Karpas-422 (cell line): ENCODE data around the gene GLRA1. TPM values are rescaled to one million over a fixed set of nuclear protein-coding genes. Genes with fewer than 3 reads are reported as not detected.

ENCODE experiments used
- DNase-seq: peaks from one replicate; pipeline ENCODE4 v3.0.0-alpha.2; 2015
- H2AFZ ChIP-seq: fragments of 200-600 bp; sonication (generic); 2 replicates; pipeline ENCODE4 v1.6.1; 2014; ENCODE audit warnings: antibody characterized with exemption, low read length, mixed read lengths
- H3K27ac ChIP-seq: fragments of 200-600 bp; sonication (generic); 2 replicates; pipeline ENCODE4 v1.5.1; 2014; ENCODE audit warnings: mild to moderate bottlenecking, low read length, moderate library complexity
- H3K27me3 ChIP-seq: fragments of 200-600 bp; sonication (generic); 2 replicates; pipeline ENCODE4 v1.6.1; 2014; ENCODE audit warnings: low read length, mixed read lengths
- H3K36me3 ChIP-seq: fragments of 200-600 bp; sonication (generic); 2 replicates; pipeline ENCODE4 v1.6.1; 2014; ENCODE audit warnings: low read length, mixed read lengths; ENCODE audit not compliant: insufficient read depth
- H3K4me1 ChIP-seq: fragments of 200-600 bp; sonication (generic); 2 replicates; pipeline ENCODE4 v1.6.1; 2014; ENCODE audit warnings: mild to moderate bottlenecking, low read length, mixed read lengths
- H3K4me2 ChIP-seq: fragments of 200-600 bp; sonication (generic); 2 replicates; pipeline ENCODE4 v1.6.1; 2014; ENCODE audit warnings: low read length, low read depth, mild to moderate bottlenecking; ENCODE audit not compliant: poor library complexity, severe bottlenecking
- H3K4me3 ChIP-seq: fragments of 200-600 bp; sonication (generic); 2 replicates; pipeline ENCODE4 v1.5.1; 2014; ENCODE audit warnings: mild to moderate bottlenecking, antibody characterized with exemption, low read length, mixed read lengths
- H3K79me2 ChIP-seq: fragments of 200-600 bp; sonication (generic); 2 replicates; pipeline ENCODE4 v1.6.1; 2014; ENCODE audit warnings: mild to moderate bottlenecking, low read length, mixed read lengths
- H3K9ac ChIP-seq: fragments of 200-600 bp; sonication (generic); 2 replicates; pipeline ENCODE4 v1.6.0; 2014; ENCODE audit warnings: low read length
- H3K9me2 ChIP-seq: fragments of 200-600 bp; sonication (generic), shearing (Covaris generic); replicated peaks from 2 replicates; pipeline ENCODE4 v1.6.0; 2014; ENCODE audit warnings: mild to moderate bottlenecking, low read length, moderate library complexity; ENCODE audit not compliant: insufficient read depth
- H3K9me3 ChIP-seq: fragments of 300-700, 200-600 bp; sonication (generic); 2 replicates; pipeline ENCODE4 v1.6.1; 2014; ENCODE audit warnings: low read length, mixed read lengths
- H4K20me1 ChIP-seq: fragments of 200-600 bp; sonication (generic); 2 replicates; pipeline ENCODE4 v1.6.1; 2014; ENCODE audit warnings: mild to moderate bottlenecking, antibody characterized with exemption, low read length, low read depth; ENCODE audit not compliant: insufficient read depth
- total RNA-seq: library from RNA; depleted of rRNA; stranded (reverse); fragments of >200 nt; shearing (Covaris generic); gene quantifications from 2 replicates; pipeline ENCODE4 v1.2.3, GENCODE V29; 2014; ENCODE audit warnings: low replicate concordance

Gene GLRA1
- total RNA-seq, 1 experiment from 2014 or later: not detected

- Histone ChIP-seq H2AFZ (no peak overlapping the region), H4K20me1 (no peaks in the 10 kb centered on the region), H3K4me2 (no peak overlapping the region), H3K4me1 (no peaks in the 10 kb centered on the region), H3K9me3 (no peaks in the 10 kb centered on the region), H3K36me3 (no peaks in the 10 kb centered on the region), H3K9ac (no peak overlapping the region), H3K27ac (no peak overlapping the region), H3K9me2 (no peaks in the 10 kb centered on the region), H3K27me3 (no peaks in the 10 kb centered on the region), H3K4me3 (no peak overlapping the region), H3K79me2 (no peaks in the 10 kb centered on the region)
- DNase-seq: no peak
Measured at GRCh38 chr5:151954255-151954654, 29.6 kb upstream of the GLRA1 start.

DNA sequence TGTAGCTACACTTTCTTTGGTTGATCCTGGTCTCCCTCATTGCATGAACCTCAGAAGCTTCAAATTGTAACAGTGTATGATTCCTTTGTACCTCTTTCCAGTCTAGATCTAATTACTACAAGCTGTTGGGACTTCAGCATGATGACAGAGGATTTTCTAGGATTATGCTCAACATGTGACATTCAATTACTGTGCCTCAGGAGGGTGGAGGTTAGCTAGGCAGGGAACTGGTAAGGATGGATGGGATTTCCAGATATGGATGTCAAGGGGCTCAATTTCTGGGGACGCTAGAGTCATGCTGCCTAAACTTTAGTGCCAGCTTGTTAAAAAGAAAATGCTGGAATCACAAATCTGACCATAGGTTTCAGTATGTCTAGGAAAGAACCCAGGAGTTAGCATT is 29.2 kb upstream of the GLRA1 start:
- H4K20me1 ChIP-seq: no peaks in the 10 kb centered on the region
- H3K4me1 ChIP-seq: no peaks in the 10 kb centered on the region
- no peaks in the 10 kb centered on the region for H3K79me2 ChIP-seq
- no peak overlapping the region for H2AFZ ChIP-seq
- no peaks in the 10 kb centered on the region for H3K27me3 ChIP-seq
- H3K9me3 ChIP-seq: no peaks in the 10 kb centered on the region
- H3K36me3 ChIP-seq: no peaks in the 10 kb centered on the region
- no peak overlapping the region for H3K4me2 ChIP-seq
- H3K9me2 ChIP-seq: no peaks in the 10 kb centered on the region
- H3K27ac ChIP-seq: no peak overlapping the region
- no peak for DNase-seq
- no peak overlapping the region for H3K4me3 ChIP-seq
- H3K9ac ChIP-seq: no peak overlapping the region

- Histone ChIP-seq H3K9me3 (no peaks in the 10 kb centered on the region), H3K27me3 (no peaks in the 10 kb centered on the region), H3K9ac (no peak overlapping the region), H3K9me2 (no peaks in the 10 kb centered on the region), H4K20me1 (no peaks in the 10 kb centered on the region), H3K4me1 (no peaks in the 10 kb centered on the region), H3K36me3 (no peaks in the 10 kb centered on the region), H3K79me2 (no peaks in the 10 kb centered on the region), H2AFZ (no peak overlapping the region), H3K4me2 (no peak overlapping the region), H3K4me3 (no peak overlapping the region), H3K27ac (no peak overlapping the region)
- DNase-seq: no peak
Measured at GRCh38 chr5:151952238-151952637, 27.6 kb upstream of the GLRA1 start.

GRCh38 chr5:151950706-151951105 is 26.1 kb upstream of the GLRA1 start:
- Histone ChIP-seq H3K4me3 (no peak overlapping the region), H3K79me2 (no peaks in the 10 kb centered on the region), H4K20me1 (no peaks in the 10 kb centered on the region), H3K9me3 (no peaks in the 10 kb centered on the region), H3K27me3 (no peaks in the 10 kb centered on the region), H3K27ac (no peak overlapping the region), H3K4me1 (no peaks in the 10 kb centered on the region), H3K36me3 (no peaks in the 10 kb centered on the region), H3K9me2 (no peaks in the 10 kb centered on the region), H2AFZ (no peak overlapping the region), H3K9ac (no peak overlapping the region), H3K4me2 (no peak overlapping the region)
- no peak for DNase-seq

- Histone ChIP-seq H4K20me1 (no peaks in the 10 kb centered on the region), H3K27ac (no peak overlapping the region), H3K9ac (no peak overlapping the region), H3K9me2 (no peaks in the 10 kb centered on the region), H2AFZ (no peak overlapping the region), H3K9me3 (no peaks in the 10 kb centered on the region), H3K36me3 (no peaks in the 10 kb centered on the region), H3K27me3 (no peaks in the 10 kb centered on the region), H3K4me3 (no peak overlapping the region), H3K79me2 (no peaks in the 10 kb centered on the region), H3K4me1 (no peaks in the 10 kb centered on the region), H3K4me2 (no peak overlapping the region)
- DNase-seq: no peak
Measured at GRCh38 chr5:151949701-151950308, 25.2 kb upstream of the GLRA1 start.

- H3K79me2 ChIP-seq: no peaks in the 10 kb centered on the region
- H2AFZ ChIP-seq: no peak overlapping the region
- H4K20me1 ChIP-seq: no peaks in the 10 kb centered on the region
- no peaks in the 10 kb centered on the region; the same call in 1 of the 2 replicates for H3K27me3 ChIP-seq
- no peaks in the 10 kb centered on the region for H3K36me3 ChIP-seq
- H3K9me3 ChIP-seq: no peaks in the 10 kb centered on the region
- no peak overlapping the region for H3K9ac ChIP-seq
- DNase-seq: no peak
- no peak overlapping the region for H3K4me2 ChIP-seq
- H3K4me1 ChIP-seq: no peaks in the 10 kb centered on the region
- H3K9me2 ChIP-seq: no peaks in the 10 kb centered on the region
- no peak overlapping the region for H3K4me3 ChIP-seq
- no peak overlapping the region for H3K27ac ChIP-seq
Measured at GRCh38 chr5:151949113-151949512, 24.5 kb upstream of the GLRA1 start.

DNA sequence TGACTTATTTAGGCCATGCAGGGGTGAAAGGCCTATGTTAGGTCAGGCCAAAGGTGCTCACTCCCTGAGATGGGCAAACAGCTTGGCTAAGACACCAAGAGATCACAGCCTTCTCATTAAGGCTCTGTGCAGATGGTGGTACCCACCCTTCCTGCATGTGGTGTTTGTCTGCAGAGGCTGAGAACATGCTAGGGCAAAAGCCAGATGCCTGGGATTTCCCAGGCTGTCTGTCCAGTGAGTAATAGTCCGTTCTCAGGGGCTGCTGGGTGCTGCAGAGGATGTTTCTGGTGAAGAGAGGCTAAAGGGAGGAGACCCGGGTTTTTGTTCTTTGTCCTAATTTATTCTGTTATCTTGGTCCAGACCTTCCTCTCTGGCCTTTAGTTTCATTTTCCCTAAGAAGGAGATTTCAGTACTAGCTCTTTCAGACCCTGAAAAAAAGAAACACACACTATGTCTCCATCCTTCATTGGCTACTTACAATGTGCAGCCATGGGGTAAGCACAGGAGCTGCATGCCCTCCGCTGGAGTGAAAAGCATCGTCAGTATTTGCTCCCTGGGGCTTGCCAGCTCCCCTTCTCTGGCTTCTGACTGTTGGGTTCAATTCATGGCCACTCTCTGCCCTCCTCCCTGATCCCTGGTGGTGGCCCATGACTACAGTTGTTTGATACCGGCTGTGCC is 23.4 kb upstream of the GLRA1 start:
- H3K9me3 ChIP-seq: no peaks in the 10 kb centered on the region
- no peaks in the 10 kb centered on the region for H3K4me1 ChIP-seq
- no peaks in the 10 kb centered on the region for H3K79me2 ChIP-seq
- H4K20me1 ChIP-seq: no peaks in the 10 kb centered on the region
- H3K4me2 ChIP-seq: no peak overlapping the region
- H3K9me2 ChIP-seq: no peaks in the 10 kb centered on the region
- no peak overlapping the region for H2AFZ ChIP-seq
- no peak for DNase-seq
- no peak overlapping the region for H3K4me3 ChIP-seq
- peaks cover 3% of the 10 kb centered on the region; the same call in 1 of the 2 replicates for H3K27me3 ChIP-seq
- H3K9ac ChIP-seq: no peak overlapping the region
- no peaks in the 10 kb centered on the region for H3K36me3 ChIP-seq
- no peak overlapping the region for H3K27ac ChIP-seq

GRCh38 chr5:151937851-151938250 is 13.2 kb upstream of the GLRA1 start:
- no peak for DNase-seq
- Histone ChIP-seq H4K20me1 (no peaks in the 10 kb centered on the region), H3K27ac (no peak overlapping the region), H3K9ac (no peak overlapping the region), H3K36me3 (no peaks in the 10 kb centered on the region), H3K27me3 (no peaks in the 10 kb centered on the region), H3K79me2 (no peaks in the 10 kb centered on the region), H3K9me3 (no peaks in the 10 kb centered on the region), H3K4me3 (no peak overlapping the region), H2AFZ (no peak overlapping the region), H3K4me2 (no peak overlapping the region), H3K4me1 (no peaks in the 10 kb centered on the region), H3K9me2 (no peaks in the 10 kb centered on the region)
